ENCODE measurements around the gene AGO3.
A peak's percentile ranks its signal among the peaks of the same experiment; 100 is the strongest.

The AGO3 gene

DNA sequence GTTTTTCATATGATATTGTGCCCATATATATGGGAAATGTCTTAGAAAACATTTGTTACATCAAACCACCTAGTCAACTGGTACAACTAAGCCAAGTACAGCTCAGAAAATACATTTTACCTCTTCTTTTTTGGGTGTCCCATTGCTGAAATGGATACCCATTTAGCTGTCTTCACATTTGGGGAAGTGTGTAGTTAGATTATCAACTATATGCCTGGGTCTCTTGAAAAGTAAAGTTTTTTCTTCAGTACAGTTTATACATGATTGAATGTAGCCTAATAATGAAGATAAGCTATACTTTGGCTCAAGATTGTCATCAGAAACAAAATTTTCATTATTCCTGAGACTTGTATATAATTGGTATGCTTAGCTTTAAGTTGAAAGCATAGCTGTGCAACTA lies 2.0 kb downstream of the AGO3 start:
- DNase-seq (ENCODE audit: low read depth) = no peak
- no peak overlapping the region; the same call in 1 of the 2 replicates for H3K4me3 ChIP-seq (ENCODE audit: low read depth, low read length)

DNA sequence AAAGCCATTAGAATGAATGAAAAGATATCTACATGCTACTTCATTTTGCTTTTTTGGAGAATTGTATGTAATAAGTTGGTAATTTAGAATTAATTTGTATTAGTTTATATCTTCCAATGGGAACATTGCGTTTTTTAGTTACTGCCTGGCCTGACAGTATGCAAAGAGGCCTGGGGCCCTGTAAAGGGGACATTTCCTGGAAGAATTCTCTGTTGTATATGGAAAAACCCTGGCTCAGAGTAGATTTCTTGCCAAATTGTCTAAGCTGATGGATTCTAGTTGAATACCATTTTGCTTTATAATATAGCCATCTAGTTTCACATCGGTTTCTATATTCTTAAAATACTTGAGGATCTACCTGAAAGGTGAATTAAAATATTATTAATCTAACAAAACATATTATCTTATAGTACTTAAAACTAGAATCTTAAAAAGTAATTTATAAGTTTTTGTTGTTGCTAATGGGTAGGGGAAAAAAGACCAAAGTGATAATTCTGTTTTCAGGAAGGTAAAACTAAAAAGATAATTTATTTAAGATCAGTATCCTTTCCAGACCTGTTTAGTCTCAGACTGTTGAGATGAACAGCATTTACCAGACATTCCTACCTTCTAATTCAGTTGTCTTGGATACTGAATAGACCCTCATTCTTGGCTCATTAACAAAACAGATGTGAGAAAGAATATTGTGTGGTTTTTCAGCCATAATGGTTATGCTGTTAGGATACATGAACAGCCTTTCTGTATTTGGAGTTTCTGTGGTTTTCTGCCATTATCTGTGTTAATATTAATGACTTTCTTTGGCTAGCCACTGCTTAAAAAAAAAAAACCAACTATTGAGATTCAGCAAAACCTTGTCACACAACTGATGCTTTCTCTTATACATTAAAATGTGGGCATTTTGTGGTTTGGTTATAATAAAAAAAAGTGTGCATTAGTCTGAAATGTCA lies 4.8 kb downstream of the AGO3 start:
- peak; percentile 3 for DNase-seq (ENCODE audit: low read depth)
- TF ChIP-seq, protein P1, sequence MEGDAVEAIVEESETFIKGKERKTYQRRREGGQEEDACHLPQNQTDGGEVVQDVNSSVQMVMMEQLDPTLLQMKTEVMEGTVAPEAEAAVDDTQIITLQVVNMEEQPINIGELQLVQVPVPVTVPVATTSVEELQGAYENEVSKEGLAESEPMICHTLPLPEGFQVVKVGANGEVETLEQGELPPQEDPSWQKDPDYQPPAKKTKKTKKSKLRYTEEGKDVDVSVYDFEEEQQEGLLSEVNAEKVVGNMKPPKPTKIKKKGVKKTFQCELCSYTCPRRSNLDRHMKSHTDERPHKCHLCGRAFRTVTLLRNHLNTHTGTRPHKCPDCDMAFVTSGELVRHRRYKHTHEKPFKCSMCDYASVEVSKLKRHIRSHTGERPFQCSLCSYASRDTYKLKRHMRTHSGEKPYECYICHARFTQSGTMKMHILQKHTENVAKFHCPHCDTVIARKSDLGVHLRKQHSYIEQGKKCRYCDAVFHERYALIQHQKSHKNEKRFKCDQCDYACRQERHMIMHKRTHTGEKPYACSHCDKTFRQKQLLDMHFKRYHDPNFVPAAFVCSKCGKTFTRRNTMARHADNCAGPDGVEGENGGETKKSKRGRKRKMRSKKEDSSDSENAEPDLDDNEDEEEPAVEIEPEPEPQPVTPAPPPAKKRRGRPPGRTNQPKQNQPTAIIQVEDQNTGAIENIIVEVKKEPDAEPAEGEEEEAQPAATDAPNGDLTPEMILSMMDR (IDR thresholded peaks at IDR 0.05; ENCODE audit: insufficient read depth, low read depth, low read length, missing control alignments) = no peak
- no peak overlapping the region for H3K4me3 ChIP-seq (ENCODE audit: low read depth, low read length)

More for the DNA sequence above, 2.0 kb downstream of the AGO3 start:
- TF ChIP-seq, protein P1 (IDR thresholded peaks at IDR 0.05; ENCODE audit: insufficient read depth, low read depth, low read length, missing control alignments) = no peak

DNA sequence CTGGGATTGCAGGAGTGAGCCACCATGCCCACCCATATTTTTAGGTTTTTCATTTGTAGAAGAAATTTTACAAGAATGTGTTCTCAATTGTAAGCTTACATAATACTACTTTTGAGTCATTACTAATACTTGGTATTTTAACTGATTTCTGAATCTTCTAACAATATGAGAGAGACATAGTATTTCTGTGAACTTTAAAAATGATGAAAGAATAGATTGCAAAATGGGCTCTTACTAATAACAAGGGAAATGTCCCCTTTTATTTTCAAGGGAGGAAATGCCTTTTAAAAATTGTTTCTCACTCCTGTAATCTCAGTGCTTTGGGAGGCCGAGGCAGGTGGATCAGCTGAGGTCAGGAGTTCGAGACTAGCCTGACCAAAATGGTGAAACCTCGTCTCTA lies 5.9 kb downstream of the AGO3 start:
- no peak overlapping the region for H3K4me3 ChIP-seq (ENCODE audit: low read depth, low read length)
- TF ChIP-seq, protein P1 (IDR thresholded peaks at IDR 0.05; ENCODE audit: insufficient read depth, low read depth, low read length, missing control alignments) = no peak
- no peak for DNase-seq (ENCODE audit: low read depth)

DNA sequence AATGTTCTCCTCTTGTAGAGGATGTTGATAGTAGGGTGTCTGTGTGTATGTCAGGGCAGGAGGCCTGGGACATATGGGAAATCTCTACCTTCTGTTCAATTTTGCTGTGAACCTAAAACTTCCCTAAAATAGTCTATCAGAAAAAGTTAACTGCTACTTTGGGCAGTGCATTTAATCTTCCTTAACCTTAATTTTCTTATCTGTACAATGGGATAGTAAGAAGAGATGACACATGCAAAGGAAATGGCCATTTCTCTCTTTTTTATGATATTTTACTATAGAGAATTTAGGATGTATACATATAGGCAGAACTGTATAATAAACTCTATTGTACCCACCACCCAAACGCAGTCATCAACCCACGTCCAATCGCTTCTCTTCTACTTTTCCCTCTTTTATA lies 8.6 kb downstream of the AGO3 start:
- H3K4me3 ChIP-seq (ENCODE audit: low read depth, low read length) = no peak overlapping the region
- no peak for DNase-seq (ENCODE audit: low read depth)
- TF ChIP-seq, protein P1 (IDR thresholded peaks at IDR 0.05; ENCODE audit: insufficient read depth, low read depth, low read length, missing control alignments) = no peak

DNA sequence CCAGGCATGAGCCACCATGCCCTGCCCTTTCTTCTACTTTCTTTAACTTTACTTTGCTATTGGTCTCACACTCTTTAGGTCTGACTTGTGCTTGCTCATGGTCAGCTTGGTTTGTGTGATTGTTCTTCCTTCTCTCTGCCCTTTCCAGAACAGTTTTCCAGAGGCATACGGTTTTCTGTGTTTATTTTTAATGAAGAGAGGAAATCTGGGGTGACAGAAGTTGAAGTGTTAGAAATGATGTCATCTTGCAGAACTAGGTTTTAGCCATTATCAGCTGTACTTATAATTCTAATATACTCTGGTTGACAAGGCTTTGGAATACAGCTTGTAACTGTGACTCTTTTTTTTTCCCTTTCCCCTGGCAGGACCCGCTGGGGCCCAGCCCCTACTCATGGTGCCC lies 14.4 kb downstream of the AGO3 start:
- TF ChIP-seq, protein P1 (IDR thresholded peaks at IDR 0.05; ENCODE audit: insufficient read depth, low read depth, low read length, missing control alignments) = no peak
- H3K4me3 ChIP-seq (ENCODE audit: low read depth, low read length) = no peak overlapping the region
- DNase-seq (ENCODE audit: low read depth) = no peak

DNA sequence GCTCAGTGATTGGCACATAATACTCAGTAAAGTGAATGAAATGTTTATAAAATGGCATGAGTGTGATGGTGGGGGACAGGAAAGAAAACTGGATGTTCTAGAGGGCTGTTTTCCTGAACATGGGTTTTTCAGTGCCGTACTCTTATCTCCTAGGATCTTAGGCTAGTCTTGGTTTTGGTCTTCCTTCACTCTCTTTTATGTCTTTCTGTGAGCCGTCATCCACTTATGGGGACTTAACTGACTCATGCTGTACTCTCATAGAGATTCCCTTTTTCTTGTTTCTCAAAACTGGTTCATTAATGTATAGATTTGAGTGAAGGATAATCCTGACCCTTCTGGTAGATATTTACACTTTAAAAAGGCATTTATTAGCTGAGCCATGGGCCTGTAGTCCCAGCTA lies 16.6 kb downstream of the AGO3 start:
- no peak for DNase-seq (ENCODE audit: low read depth)
- TF ChIP-seq, protein P1 (IDR thresholded peaks at IDR 0.05; ENCODE audit: insufficient read depth, low read depth, low read length, missing control alignments) = no peak
- no peak overlapping the region for H3K4me3 ChIP-seq (ENCODE audit: low read depth, low read length)
